NCI-H1436 (cell line): Measurements from ENCODE around the gene ZSWIM1.

ENCODE experiments used
- DNase-seq: peaks from one replicate; lab custom pipeline; 2025; lab: John Stamatoyannopoulos, UW

Gene ZSWIM1

DNA sequence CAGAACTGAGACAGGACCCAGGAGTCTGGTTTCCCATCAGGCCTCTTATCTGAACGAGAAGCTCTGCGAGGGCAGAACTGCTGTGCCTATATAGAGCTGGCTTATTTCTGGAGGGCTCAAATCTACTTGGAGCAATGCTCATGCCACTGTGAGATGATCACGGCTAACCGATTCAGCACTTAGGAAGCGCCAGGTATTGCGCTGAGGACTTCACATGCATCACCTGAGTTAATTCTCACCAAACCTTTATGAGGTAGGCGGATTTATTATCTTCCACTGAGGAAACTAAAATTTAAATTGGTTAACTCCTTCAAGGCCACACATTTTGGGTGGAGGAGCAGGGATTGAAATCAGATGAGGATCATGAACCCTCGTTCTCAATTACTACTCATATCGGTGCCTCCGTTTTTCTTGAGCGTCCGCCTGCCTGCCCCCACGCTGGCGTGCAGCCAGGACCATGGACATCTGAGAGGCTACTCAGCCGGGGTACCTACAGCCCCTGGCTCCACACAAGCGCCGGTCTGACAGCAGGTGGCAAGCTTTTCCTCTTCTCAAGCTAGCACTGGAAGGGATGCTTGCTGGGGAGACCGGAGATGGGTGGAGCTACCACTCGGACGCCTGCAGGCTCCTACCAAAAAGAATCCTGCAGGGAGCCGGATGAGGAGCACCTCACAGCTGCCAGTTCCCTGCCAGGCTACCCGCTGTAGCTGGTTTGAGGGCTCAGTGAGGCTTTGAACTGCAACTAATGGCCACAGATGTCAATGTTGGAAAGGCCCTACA, 52.4 kb downstream of the ZSWIM1 start:
- DNase-seq: peak; percentile 75

DNA sequence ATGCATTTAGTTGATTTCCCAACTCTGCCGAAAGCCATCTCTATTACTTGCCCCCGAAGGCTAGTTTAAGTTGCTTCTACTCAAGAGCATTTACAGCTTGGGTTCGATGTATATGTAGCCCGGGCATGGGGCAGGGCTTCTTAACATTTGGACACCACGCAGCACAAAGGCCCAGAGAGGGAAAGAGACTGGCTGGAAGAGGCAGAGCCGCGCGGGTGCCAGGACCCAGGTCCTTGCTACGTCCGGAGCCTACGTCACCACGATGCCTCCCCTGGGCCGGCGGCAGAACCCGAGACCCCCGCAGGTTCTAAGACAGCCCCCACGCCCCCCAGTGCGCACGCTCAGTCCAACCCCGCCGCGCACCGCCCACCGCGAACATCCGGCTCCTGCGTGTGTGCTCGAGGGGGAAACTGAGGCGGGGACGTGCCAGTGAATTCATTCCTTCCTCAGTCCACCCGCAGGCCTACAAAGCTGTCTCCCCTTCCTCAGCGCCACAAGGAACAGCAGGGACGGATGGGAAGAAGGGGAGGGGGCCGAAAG, 53.1 kb downstream of the ZSWIM1 start:
- DNase-seq: peak; percentile 64
